ENCODE results near the gene OR5D14. TPM values are rescaled to one million over a fixed set of nuclear protein-coding genes. Genes with fewer than 3 reads are reported as not detected.

Gene OR5D14
- total and polyA plus RNA-seq, 10 of the 15 experiments (the other 5 are each of a cell fraction or from before 2014, with no cell fraction given): not detected

DNA sequence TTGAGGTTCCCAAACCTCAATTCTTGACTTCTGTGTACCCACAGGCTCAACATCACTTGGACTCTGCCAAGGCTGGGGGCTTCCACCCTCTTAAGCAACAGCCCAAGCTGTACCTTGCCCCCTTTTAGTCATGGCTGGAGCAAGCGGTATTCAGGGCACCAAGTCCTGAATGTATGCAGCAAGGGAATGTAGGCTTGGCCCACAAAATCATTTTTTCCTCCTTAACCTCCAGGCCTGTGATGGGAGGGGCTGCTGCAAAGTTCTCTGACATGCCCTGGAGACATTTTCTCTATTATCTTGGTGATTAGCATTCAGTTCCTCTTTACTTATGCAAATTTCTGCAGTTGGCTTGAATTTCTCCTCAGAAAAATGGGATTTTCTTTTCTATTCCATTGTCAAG, 10.9 kb downstream of the OR5D14 start (continued):
- TF ChIP-seq SMC3 (IDR thresholded peaks at IDR 0.05; ENCODE audit: borderline replicate concordance, low read length) (no peak), POLR2AphosphoS5 (IDR thresholded peaks at IDR 0.05; ENCODE audit: low read length) (no peak)
- TF ChIP-seq, protein P1, sequence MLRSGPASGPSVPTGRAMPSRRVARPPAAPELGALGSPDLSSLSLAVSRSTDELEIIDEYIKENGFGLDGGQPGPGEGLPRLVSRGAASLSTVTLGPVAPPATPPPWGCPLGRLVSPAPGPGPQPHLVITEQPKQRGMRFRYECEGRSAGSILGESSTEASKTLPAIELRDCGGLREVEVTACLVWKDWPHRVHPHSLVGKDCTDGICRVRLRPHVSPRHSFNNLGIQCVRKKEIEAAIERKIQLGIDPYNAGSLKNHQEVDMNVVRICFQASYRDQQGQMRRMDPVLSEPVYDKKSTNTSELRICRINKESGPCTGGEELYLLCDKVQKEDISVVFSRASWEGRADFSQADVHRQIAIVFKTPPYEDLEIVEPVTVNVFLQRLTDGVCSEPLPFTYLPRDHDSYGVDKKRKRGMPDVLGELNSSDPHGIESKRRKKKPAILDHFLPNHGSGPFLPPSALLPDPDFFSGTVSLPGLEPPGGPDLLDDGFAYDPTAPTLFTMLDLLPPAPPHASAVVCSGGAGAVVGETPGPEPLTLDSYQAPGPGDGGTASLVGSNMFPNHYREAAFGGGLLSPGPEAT (IDR thresholded peaks at IDR 0.05; ENCODE audit: low read depth): no peak

- intact Hi-C loops (cut with micrococcal nuclease; ENCODE audit: unreplicated experiment): loop anchor here (10.0 kb wide), 1 partner anchor 104 kb away; the partner anchor contains the start of gene OR5W2
- FAIRE-seq (no peak), ATAC-seq (no peak), DNase-seq (ENCODE audit: low read depth, low spot score) (no peak)
- TF ChIP-seq NFYB (IDR thresholded peaks at IDR 0.05; ENCODE audit: insufficient read depth, low read depth, low read length) (no peak), NR2F1 (conservative IDR thresholded peaks at IDR 0.05) (no peak), FOS (IDR thresholded peaks at IDR 0.05; ENCODE audit: borderline replicate concordance, extremely low read depth, insufficient read length) (no peak), FOXM1 (IDR thresholded peaks at IDR 0.05; ENCODE audit: low read depth, low read length) (no peak), STAT3 (IDR thresholded peaks at IDR 0.05; ENCODE audit: low read depth, low read length) (no peak), KAT2A (conservative IDR thresholded peaks at IDR 0.05; ENCODE audit: control insufficient read depth, low read depth, low read length) (no peak), SREBF2 (IDR thresholded peaks at IDR 0.05; ENCODE audit: low read length) (no peak), SMARCA5 (IDR thresholded peaks at IDR 0.05) (no peak), JUND (IDR thresholded peaks at IDR 0.05; ENCODE audit: low read depth, low read length) (no peak)
- TF ChIP-seq, protein P2, sequence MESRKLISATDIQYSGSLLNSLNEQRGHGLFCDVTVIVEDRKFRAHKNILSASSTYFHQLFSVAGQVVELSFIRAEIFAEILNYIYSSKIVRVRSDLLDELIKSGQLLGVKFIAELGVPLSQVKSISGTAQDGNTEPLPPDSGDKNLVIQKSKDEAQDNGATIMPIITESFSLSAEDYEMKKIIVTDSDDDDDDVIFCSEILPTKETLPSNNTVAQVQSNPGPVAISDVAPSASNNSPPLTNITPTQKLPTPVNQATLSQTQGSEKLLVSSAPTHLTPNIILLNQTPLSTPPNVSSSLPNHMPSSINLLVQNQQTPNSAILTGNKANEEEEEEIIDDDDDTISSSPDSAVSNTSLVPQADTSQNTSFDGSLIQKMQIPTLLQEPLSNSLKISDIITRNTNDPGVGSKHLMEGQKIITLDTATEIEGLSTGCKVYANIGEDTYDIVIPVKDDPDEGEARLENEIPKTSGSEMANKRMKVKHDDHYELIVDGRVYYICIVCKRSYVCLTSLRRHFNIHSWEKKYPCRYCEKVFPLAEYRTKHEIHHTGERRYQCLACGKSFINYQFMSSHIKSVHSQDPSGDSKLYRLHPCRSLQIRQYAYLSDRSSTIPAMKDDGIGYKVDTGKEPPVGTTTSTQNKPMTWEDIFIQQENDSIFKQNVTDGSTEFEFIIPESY (IDR thresholded peaks at IDR 0.05): no peak
- in situ Hi-C loops (cut with MboI): no loop called here
- no peak within 1 kb of the TSS for H3K27ac ChIP-seq (ENCODE audit: control insufficient read depth, insufficient read depth)
- 52% methylated on average over 1 of the region's 1 CpG for WGBS (ENCODE audit: insufficient coverage, insufficient replicate concordance, low lambda C conversion rate, missing lambda C conversion rate)
- CTCF ChIA-PET: no interaction called here
- no peaks in the 10 kb centered on the region for H3K36me3 ChIP-seq (ENCODE audit: control insufficient read depth in 2 of 2, insufficient read depth in 2 of 2, low read length in 1 of 2)
- POLR2A ChIA-PET: no interaction called here
- H3K4me2 ChIP-seq (ENCODE audit: control insufficient read depth, insufficient read depth): no peak within 1 kb of the TSS
- H3K79me2 ChIP-seq (ENCODE audit: control insufficient read depth, insufficient read depth, low read length): no peaks in the 10 kb centered on the region
- H3K4me1 ChIP-seq (ENCODE audit: control insufficient read depth, insufficient read depth, low read length): no peaks in the 10 kb centered on the region
- BruUV-seq (replicated peaks): no TSS peak
- RAD21 ChIA-PET (ENCODE audit: unreplicated experiment): no interaction called here
- no peaks in the 10 kb centered on the region for H4K20me1 ChIP-seq (ENCODE audit: control insufficient read depth, insufficient read depth)
- no peak within 1 kb of the TSS for H3K4me3 ChIP-seq
- H2AFZ ChIP-seq (ENCODE audit: control insufficient read depth, low read depth, low read length): no peak within 1 kb of the TSS
- H3K9ac ChIP-seq (ENCODE audit: control insufficient read depth, insufficient read depth, low read length): no peak within 1 kb of the TSS
- H3K9me3 ChIP-seq (replicated peaks; ENCODE audit: control insufficient read depth, insufficient read depth, low read length): no peaks in the 10 kb centered on the region; the same call in 2 of the 3 replicates
- H3K27me3 ChIP-seq (replicated peaks in 1 of 2; ENCODE audit: control insufficient read depth in 2 of 2, insufficient read depth in 2 of 2, low read length in 1 of 2): no peaks in the 10 kb centered on the region
- SMC1A ChIA-PET (ENCODE audit: uncharacterized antibody, unreplicated experiment): no interaction called here
These were observed 15.7 kb downstream of the OR5D14 start, which contains the start of gene OR5L1 for GRCh38 chr11:55811067-55811466. Gene OR5L1, plus strand, starts transcription at chr11:55811367. Its CDS starts 100 bp downstream, at chr11:55811467.
